Activated T-helper 1 cell treated with Interleukin-2 at 50 U/mL for 16 hours (primary cell): Measurements from ENCODE around the gene ARHGEF26.

ENCODE experiments used
- DNase-seq: peaks from one replicate; pipeline ENCODE4 v3.0.0-alpha.2; 2020; ENCODE audit warnings: low read depth

The ARHGEF26 gene

GRCh38 chr3:154210986-154211385, 89.8 kb downstream of the ARHGEF26 start:
- no peak for DNase-seq

- DNase-seq, result no peak
These were observed 93.1 kb downstream of the ARHGEF26 start for GRCh38 chr3:154214306-154214705.

- DNase-seq, result no peak
These were observed 96.5 kb downstream of the ARHGEF26 start for GRCh38 chr3:154217671-154218070.

GRCh38 chr3:154218728-154219127, 97.5 kb downstream of the ARHGEF26 start:
- DNase-seq, result no peak

- no peak for DNase-seq
These were observed 99.3 kb downstream of the ARHGEF26 start for GRCh38 chr3:154220462-154220861.

GRCh38 chr3:154223519-154223918, 102.3 kb downstream of the ARHGEF26 start:
- no peak for DNase-seq

- DNase-seq, result no peak
These were observed 103.2 kb downstream of the ARHGEF26 start for GRCh38 chr3:154224366-154224765.

- DNase-seq, result no peak
These were observed 103.7 kb downstream of the ARHGEF26 start for GRCh38 chr3:154224866-154225265.

GRCh38 chr3:154225536-154225935, 104.3 kb downstream of the ARHGEF26 start:
- no peak for DNase-seq

GRCh38 chr3:154227531-154227930, 106.3 kb downstream of the ARHGEF26 start:
- DNase-seq, result no peak

- no peak for DNase-seq
These were observed 107.5 kb downstream of the ARHGEF26 start for GRCh38 chr3:154228561-154229216.

GRCh38 chr3:154229217-154229590, 108.0 kb downstream of the ARHGEF26 start:
- DNase-seq, result no peak

GRCh38 chr3:154235330-154235729, 114.1 kb downstream of the ARHGEF26 start:
- no peak for DNase-seq

GRCh38 chr3:154236331-154236730, 115.1 kb downstream of the ARHGEF26 start:
- no peak for DNase-seq

GRCh38 chr3:154240235-154240634, 119.0 kb downstream of the ARHGEF26 start:
- no peak for DNase-seq

GRCh38 chr3:154241496-154241895, 120.3 kb downstream of the ARHGEF26 start:
- DNase-seq, result no peak

GRCh38 chr3:154242766-154243165, 121.6 kb downstream of the ARHGEF26 start:
- no peak for DNase-seq

GRCh38 chr3:154243353-154243752, 122.2 kb downstream of the ARHGEF26 start:
- DNase-seq, result no peak

- DNase-seq, result no peak
These were observed 123.5 kb downstream of the ARHGEF26 start for GRCh38 chr3:154244644-154245043.

- no peak for DNase-seq
These were observed 126.7 kb downstream of the ARHGEF26 start for GRCh38 chr3:154247806-154248415.

GRCh38 chr3:154250291-154250690, 129.1 kb downstream of the ARHGEF26 start:
- no peak for DNase-seq

GRCh38 chr3:154251610-154252009, 130.4 kb downstream of the ARHGEF26 start:
- no peak for DNase-seq

GRCh38 chr3:154252759-154253638, 131.8 kb downstream of the ARHGEF26 start:
- peak; percentile 22 for DNase-seq
